MM.1S (cell line): Measurements from ENCODE around the gene SLIT3.

Source experiments
- DNase-seq: peaks from one replicate; pipeline ENCODE4 v3.0.0-alpha.2; 2015
- H2AFZ ChIP-seq: fragments of 300-600 bp; sonication (generic); 2 replicates; pipeline ENCODE4 v1.6.0; 2016; ENCODE audit warnings: antibody characterized with exemption, low read length
- H3F3A ChIP-seq: fragments of 300-600 bp; sonication (generic); 2 replicates; pipeline ENCODE4 v1.6.1; 2016; ENCODE audit warnings: mild to moderate bottlenecking, antibody characterized with exemption, low read length, moderate library complexity, mixed read lengths; ENCODE audit not compliant: insufficient read depth
- H3K27ac ChIP-seq: fragments of 300-600 bp; sonication (generic); 2 replicates; pipeline ENCODE4 v1.5.1; 2016; ENCODE audit warnings: mild to moderate bottlenecking, low read length
- H3K27me3 ChIP-seq: fragments of 300-600 bp; sonication (generic); replicated peaks from 2 replicates; pipeline ENCODE4 v1.6.0; 2016; ENCODE audit warnings: low read length; ENCODE audit not compliant: insufficient read depth
- H3K36me3 ChIP-seq: fragments of 300-600 bp; sonication (generic); replicated peaks from 2 replicates; pipeline ENCODE4 v1.6.1; 2016; ENCODE audit warnings: mild to moderate bottlenecking, low read length, mixed read lengths; ENCODE audit not compliant: insufficient read depth
- H3K4me1 ChIP-seq: fragments of 300-600 bp; sonication (generic); 2 replicates; pipeline ENCODE4 v1.6.1; 2016; ENCODE audit warnings: low read length, mixed read lengths
- H3K4me2 ChIP-seq: fragments of 300-600 bp; sonication (generic); 2 replicates; pipeline ENCODE4 v1.6.0; 2016; ENCODE audit warnings: low read depth, low read length
- H3K4me3 ChIP-seq: fragments of 300-600 bp; sonication (generic); 2 replicates; pipeline ENCODE4 v1.5.1; 2016; ENCODE audit warnings: low read length, mixed read lengths
- H3K79me2 ChIP-seq: fragments of 300-600 bp; sonication (generic); 2 replicates; pipeline ENCODE4 v1.6.1; 2016; ENCODE audit warnings: mixed run types, low read length, mixed read lengths
- H3K9ac ChIP-seq: fragments of 300-600 bp; sonication (generic); 2 replicates; pipeline ENCODE4 v1.6.1; 2016; ENCODE audit warnings: low read length, mixed read lengths
- H3K9me2 ChIP-seq: fragments of 300-600 bp; sonication (generic); replicated peaks from 2 replicates; pipeline ENCODE4 v1.6.1; 2016; ENCODE audit warnings: mild to moderate bottlenecking, low read length, mixed read lengths; ENCODE audit not compliant: insufficient read depth
- H3K9me3 ChIP-seq: fragments of 300-600 bp; sonication (generic); replicated peaks from 2 replicates; pipeline ENCODE4 v1.6.1; 2016; ENCODE audit warnings: mild to moderate bottlenecking, low read length, mixed read lengths; ENCODE audit not compliant: insufficient read depth
- H4K20me1 ChIP-seq: fragments of 300-600 bp; sonication (generic); 2 replicates; pipeline ENCODE4 v1.6.1; 2016; ENCODE audit warnings: mild to moderate bottlenecking, low read length, moderate library complexity, mixed read lengths; ENCODE audit not compliant: insufficient read depth
- EZH2 ChIP-seq: fragments of 300-600 bp; sonication (generic); optimal IDR thresholded peaks from 2 replicates; pipeline ENCODE3; 2017; ENCODE audit warnings: low read depth, mild to moderate bottlenecking, antibody characterized with exemption, low read length, mixed read lengths
- EZH2phosphoT487 ChIP-seq: fragments of 300-600 bp; sonication (generic); IDR thresholded peaks from 2 replicates; pipeline ENCODE4 v1.6.1; 2018; ENCODE audit warnings: antibody characterized with exemption, low read length
- TF ChIP-seq, protein P1 (sequence below): fragments of 300-600 bp; sonication (generic); IDR thresholded peaks from 2 replicates; pipeline ENCODE4 v1.5.1; 2016; ENCODE audit warnings: antibody characterized with exemption, low read length, mixed read lengths

Gene SLIT3

DNA sequence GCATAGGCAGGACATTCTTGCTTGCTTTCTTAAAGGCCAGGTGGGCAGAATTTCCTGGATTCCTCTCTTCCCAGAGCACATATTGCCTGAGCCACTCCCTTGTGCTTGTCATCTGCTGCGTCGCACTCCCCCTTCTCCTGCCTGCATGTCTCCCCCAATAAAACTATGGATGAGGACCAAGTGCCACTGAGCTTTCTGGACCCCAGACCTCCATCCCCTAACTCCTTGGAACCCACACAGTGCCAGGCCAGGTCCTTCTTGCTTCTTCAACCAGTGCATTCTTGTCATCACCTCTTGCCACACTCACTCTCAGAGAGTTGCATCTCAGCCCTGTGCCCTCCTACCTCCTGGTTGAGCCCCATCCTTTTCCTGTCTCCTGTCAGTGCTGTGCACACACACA is 563.9 kb downstream of the SLIT3 start:
- Histone ChIP-seq H3K27me3 (no peaks in the 10 kb centered on the region), H3K4me2 (no peak overlapping the region), H3K79me2 (no peaks in the 10 kb centered on the region), H3K27ac (no peak overlapping the region), H3K4me1 (0 out of 2 replicates have a peak, but pooled peaks cover 7% of the 10 kb centered on the region), H3K9ac (no peak overlapping the region), H3F3A (no peaks in the 10 kb centered on the region), H3K4me3 (no peak overlapping the region), H3K9me3 (no peaks in the 10 kb centered on the region), H3K9me2 (no peaks in the 10 kb centered on the region), H2AFZ (no peak overlapping the region), H4K20me1 (no peaks in the 10 kb centered on the region), H3K36me3 (no peaks in the 10 kb centered on the region)
- no peak for TF ChIP-seq EZH2
- TF ChIP-seq, protein P1, sequence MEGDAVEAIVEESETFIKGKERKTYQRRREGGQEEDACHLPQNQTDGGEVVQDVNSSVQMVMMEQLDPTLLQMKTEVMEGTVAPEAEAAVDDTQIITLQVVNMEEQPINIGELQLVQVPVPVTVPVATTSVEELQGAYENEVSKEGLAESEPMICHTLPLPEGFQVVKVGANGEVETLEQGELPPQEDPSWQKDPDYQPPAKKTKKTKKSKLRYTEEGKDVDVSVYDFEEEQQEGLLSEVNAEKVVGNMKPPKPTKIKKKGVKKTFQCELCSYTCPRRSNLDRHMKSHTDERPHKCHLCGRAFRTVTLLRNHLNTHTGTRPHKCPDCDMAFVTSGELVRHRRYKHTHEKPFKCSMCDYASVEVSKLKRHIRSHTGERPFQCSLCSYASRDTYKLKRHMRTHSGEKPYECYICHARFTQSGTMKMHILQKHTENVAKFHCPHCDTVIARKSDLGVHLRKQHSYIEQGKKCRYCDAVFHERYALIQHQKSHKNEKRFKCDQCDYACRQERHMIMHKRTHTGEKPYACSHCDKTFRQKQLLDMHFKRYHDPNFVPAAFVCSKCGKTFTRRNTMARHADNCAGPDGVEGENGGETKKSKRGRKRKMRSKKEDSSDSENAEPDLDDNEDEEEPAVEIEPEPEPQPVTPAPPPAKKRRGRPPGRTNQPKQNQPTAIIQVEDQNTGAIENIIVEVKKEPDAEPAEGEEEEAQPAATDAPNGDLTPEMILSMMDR, result no peak
- no peak for TF ChIP-seq EZH2phosphoT487
- no peak for DNase-seq

DNA sequence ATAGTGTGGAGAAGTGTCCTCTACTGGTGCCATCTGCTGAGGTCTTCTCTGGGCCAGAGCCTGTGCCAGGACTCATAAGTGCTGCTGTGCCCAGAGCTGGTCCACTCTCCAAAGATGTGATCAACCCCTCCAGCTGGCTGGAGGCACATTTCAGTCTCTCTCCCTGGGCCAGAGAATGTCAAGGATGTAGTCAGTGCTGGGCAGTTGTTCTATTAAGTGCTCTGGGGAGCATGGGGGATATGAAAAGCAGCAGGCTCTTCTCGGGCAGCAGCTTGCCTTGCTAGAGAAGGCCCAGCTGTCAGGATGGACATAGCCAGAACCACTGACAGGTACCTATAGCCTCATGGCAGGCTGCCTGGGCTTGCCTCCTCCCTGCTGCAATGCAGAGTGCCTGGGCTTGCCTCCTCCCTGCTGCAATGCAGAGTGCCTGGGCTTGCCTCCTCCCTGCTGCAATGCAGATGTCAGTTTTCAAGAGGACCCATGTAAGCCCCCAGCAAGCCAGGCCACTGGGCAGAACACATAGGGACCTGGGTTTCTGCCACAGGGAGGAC is 564.6 kb downstream of the SLIT3 start:
- no peaks in the 10 kb centered on the region for H3F3A ChIP-seq
- no peak overlapping the region for H3K4me3 ChIP-seq
- H2AFZ ChIP-seq, result no peak overlapping the region
- TF ChIP-seq EZH2 (no peak), EZH2phosphoT487 (no peak)
- TF ChIP-seq, protein P1, result no peak
- 0 out of 2 replicates have a peak, but pooled peaks cover 7% of the 10 kb centered on the region for H3K4me1 ChIP-seq
- no peaks in the 10 kb centered on the region for H3K9me2 ChIP-seq
- H3K36me3 ChIP-seq, result no peaks in the 10 kb centered on the region
- no peaks in the 10 kb centered on the region for H4K20me1 ChIP-seq
- H3K9me3 ChIP-seq, result no peaks in the 10 kb centered on the region
- H3K27me3 ChIP-seq, result no peaks in the 10 kb centered on the region
- no peaks in the 10 kb centered on the region for H3K79me2 ChIP-seq
- no peak for DNase-seq
- no peak overlapping the region for H3K27ac ChIP-seq
- no peak overlapping the region for H3K4me2 ChIP-seq
- H3K9ac ChIP-seq, result no peak overlapping the region

DNA sequence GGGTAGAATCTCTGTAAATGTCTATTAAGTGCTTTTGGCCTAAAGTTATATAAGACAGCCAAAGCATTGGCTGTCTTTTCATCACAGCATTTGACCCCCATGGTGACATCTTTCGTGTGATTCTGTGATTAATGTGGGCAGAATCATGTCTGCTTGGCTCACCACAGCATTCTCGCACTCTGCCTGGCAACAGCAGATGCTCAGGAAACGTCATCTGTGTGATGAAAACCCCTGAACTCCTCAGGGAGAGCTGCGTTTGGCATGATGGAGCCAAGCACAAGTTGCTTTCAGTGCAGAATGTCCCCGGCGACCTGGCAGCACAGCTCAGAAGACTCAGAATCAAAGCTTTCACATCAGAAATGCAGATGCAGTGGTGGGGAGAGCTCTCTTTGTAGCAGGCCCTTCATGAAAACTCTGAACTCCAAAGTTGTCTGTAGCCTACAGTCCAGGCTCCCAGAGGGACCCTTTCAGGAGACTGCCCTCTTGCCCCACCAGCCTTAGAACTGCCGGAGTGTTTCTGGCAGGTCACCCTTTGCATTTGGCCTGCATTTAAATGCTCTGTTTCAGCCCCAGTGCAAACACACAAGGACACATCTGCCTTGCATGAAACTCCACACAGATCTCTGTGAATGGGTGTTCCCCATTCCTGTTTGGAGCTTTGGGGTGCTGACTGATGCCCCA is 566.2 kb downstream of the SLIT3 start:
- Histone ChIP-seq H3K4me3 (no peak overlapping the region), H3K36me3 (no peaks in the 10 kb centered on the region), H3K9me3 (no peaks in the 10 kb centered on the region), H3K9me2 (no peaks in the 10 kb centered on the region), H3K79me2 (no peaks in the 10 kb centered on the region), H3K4me1 (0 out of 2 replicates have a peak, but pooled peaks cover 7% of the 10 kb centered on the region), H3K4me2 (no peak overlapping the region), H3K27ac (no peak overlapping the region), H3F3A (no peaks in the 10 kb centered on the region), H2AFZ (no peak overlapping the region), H3K27me3 (no peaks in the 10 kb centered on the region), H3K9ac (no peak overlapping the region), H4K20me1 (no peaks in the 10 kb centered on the region)
- no peak for DNase-seq
- no peak for TF ChIP-seq EZH2
- TF ChIP-seq EZH2phosphoT487, result no peak
- TF ChIP-seq, protein P1, result no peak
